NCI-H2227 (cell line): ENCODE results near the gene DSTN.

Source experiments
- DNase-seq: peaks from one replicate; lab custom pipeline; 2025; ENCODE audit not compliant: unreplicated experiment; lab: John Stamatoyannopoulos, UW

The DSTN gene

DNA sequence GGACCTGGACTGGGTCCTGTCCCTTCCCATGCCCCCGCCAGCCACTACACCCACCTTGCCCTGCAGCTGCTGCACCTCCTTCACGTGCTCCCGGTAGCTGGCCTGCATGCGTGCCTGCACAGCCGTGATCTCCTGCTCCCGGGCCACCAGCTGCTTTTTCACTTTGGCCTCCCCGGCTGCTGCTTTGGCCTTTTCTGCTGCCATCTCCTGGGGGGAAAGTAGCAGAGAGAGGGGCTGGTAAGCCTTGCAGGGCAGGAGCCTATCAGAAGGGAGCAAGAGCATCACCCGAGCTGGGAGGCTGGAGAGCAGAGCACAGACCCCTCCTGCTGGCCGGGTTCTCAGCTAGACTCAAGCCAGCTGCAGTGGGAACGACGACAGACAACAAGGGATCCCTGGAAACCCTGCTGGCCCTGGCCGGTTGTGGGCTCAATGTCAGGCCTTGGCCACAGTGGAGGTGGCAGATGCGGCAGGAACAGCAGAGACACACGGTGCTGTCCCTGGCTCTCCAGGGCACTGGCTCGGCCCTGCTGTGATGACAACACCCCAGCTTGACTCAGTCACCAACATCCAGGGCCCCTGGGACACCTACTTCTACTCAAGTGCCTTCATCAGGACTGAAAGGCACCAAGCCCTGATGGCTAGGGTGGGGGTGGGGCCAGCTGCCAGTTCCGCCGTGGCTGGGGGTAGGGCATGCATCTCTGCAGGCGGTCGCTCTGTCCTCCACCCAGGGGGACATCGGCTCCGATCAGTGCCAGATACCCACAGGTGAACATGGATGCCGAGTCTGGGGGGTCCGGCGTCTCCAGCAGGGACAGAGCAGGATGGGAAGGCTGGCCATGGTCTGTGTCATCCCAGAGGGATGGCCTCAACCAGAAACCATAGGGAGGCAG lies 66.9 kb downstream of the DSTN start:
- peak; percentile 44 for DNase-seq

DNA sequence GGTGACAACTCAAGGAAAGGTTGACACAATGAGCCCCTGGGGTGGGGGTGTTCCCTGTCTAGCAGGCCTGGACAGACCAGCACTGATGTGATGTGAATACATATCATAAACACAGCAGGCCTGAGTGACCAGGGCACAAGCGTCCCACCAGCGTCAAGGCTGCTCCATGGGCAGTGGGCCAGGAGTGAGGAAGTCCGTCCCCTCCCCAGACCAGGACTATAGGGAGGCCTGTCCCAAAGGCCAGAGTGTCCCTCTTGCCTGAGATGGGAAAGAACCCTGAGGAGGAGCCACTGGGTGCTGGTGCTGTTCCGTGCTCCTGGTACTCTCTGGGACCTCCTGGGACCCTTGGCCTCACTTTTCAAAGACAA lies 67.5 kb downstream of the DSTN start:
- DNase-seq: no peak

DNA sequence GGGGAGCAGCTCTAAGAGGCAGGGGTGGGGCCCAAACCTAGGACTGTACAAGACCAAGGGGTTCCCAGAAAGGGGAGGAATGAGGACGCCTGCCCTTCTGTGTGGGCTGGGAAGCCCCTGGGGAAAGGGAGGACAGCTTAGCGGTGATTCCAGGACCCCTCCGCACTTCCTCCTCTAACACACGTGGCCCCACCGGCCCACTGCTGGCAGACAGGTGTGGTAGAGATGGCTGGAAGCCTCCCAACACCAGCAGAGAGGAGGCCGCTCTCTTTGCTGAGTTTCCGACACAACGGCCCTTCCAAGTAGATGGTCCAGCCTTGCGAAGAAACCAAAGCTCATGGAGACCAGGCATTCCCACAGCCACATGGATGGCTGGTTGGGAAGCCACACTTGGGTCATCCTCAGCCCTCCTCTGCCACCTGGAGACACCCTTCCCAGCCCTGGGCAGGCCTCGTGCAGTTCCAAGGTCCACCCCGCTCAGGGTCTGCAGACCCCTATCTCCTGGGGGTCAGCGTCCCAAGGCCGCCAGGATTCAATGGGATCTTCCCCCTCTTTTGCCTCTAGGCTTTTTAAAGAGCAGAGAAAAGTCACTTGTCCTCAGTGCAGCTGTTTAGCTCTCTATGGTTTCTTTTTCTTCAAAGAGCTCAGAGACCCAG lies 68.2 kb downstream of the DSTN start:
- no peak for DNase-seq

DNA sequence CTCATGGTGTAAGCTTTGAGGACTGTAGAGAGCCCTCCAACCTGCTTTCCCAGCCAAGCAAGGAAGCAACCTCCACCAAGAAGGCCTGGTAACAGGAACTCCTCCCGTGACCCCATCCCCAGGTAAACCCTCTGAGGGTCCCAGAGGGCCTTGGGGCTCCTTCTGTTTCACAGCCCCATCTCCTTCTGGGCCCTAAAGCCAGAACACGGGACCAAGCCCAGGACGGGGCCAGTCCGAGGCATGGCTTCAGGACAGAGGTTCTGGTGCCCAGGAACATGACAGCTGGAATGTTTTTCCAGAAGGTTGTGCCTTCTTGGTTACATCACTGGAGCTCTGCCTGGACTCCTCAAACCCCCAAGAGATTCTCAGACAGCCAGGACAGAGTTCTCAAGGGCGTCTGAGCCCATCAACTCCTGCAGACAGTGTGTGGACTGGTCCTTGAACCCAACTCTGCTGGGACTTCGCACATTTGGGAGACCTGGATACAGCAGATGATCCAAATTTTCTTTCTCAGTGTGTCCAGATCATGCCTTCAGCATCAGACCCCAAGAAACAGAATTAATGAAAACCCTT lies 69.0 kb downstream of the DSTN start:
- DNase-seq: no peak

DNA sequence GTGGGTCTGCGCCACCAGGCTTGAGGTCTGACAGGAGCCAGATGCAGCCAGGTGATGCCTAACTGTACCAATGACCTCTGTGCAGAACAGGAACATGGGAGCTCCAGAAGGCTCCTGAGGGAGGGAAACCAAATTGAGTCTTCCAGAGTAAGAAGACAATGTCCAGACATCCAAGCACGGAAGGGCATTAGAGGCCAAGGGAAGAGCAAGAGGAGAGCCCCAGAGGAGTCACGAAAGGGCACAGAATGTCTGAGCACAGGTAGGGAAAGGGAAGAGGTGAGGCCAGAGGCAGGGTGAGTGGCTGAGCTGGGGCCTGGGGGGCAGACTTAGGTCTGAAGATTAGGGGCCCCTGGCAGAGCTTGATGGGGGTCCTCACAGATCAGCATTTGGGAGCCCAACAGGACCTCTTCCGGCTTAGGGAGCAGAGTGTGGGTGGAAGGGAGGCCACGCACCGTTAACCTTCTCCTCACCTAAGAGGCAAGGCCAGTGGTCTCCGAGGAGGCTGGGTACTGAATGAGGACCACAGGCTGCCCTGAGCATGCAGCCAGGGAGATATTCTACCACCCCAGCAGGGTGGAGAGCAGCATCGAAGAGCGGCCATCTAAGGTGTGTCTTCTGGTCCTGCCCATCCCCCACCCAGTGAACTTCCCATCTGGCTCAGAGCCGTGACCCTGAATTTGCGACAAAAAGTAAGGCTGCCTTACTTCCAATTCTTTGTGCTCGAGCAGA lies 70.4 kb downstream of the DSTN start:
- no peak for DNase-seq

DNA sequence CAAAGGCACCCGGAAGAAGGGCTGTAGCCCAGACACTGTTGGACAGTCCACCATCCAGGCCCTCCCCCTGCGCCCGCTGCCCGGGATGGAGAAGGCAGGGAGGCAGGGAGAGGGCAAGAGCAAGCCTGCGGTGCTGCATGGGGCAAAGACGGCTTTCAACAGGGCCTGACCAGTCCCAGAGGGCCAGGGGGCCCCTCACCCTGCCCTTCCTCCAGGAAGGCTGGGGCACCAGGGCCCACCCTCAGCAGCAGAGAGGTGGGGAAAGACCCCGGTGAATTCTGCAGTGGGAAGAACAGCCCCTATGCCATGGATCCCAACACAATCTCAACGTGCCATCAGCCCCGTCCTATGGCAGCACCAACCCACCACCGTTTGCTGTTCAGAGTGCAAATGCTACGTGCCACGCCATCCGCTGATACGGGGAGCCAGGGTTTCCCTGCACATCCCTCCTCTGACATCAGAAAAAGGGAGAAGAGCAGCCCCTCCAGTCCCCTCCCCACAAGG lies 71.1 kb downstream of the DSTN start:
- no peak for DNase-seq

DNA sequence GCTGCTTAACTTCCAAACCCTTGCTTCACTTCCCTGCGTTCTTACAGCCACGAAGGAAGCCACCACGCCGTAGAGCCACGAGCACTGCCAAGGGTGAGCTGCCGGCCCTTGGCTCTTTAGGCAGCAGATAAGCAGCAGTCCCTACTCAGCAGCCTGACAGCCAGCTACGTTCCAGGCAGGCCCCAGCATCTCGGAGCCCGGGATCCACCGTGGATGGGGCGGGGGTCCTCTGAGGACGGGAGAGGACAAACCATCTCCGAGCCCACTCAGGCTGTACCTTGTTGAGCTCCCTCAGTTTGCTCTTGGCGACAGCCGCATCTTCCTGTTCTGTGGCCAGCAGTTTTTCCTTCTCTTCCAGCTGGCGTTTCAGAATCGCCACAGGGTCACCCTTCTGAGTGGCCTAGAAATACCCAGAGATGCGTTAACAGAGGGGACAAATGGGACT lies 71.7 kb downstream of the DSTN start:
- DNase-seq: no peak

DNA sequence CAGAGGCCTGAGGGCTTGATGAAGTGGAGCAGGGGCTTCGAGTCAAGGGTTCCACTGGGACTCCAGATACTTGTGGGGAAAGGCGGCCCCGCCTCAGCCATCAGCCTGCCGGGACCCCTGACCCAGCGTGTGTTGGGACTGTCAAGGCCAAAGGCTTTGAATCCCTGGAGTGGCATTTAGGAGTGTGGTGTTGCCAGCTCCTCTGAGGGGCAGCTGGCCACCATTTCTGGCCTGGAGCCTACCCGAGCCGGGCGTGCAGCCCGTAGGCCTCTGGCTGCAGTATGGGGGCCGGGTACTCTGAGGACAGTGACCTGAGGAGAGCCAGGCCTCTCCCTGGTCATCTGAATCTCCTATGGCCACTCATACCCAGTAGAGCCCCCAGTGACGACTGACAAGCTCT lies 72.1 kb downstream of the DSTN start:
- no peak for DNase-seq

DNA sequence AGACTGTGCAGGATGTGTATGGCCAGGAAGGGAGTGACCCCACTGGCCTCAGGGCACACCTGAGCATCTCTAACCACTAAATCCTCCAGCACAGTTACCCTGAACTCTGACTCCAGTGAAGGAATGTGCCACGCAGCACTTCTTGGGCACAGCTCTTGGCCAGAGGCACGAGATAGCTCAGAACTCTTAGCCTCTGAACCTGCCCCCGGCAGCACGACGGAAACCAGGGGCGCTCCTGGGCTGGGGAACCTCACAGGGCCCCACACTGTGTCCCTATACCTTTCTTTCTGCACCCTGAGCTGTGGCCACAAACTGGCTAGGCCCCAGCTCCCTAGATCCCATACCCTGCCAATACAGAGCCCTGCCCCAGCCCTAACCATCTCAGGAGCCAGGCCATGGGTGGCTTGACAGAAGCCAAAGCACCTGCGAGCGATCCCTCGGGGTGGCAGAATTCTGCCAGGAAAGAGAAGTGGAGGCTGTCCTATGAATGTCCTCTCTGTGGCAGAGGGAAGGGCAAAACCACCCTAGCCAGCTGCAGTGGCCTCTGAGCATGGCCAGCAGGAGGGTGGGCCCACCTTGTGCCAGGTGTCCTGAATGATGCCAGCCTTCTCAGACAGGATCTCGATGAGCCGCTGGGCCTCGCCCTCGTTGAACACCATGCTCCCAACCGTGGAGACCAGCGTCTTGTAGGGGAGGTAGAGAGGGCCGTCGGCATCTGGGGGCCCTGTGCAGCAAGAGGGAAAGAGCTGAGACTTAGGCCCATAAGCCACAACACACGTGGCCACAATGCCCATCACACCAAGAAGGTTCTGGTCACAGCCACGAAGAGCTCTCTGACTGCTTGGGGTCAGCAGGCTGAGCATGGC lies 72.8 kb downstream of the DSTN start:
- no peak for DNase-seq

DNA sequence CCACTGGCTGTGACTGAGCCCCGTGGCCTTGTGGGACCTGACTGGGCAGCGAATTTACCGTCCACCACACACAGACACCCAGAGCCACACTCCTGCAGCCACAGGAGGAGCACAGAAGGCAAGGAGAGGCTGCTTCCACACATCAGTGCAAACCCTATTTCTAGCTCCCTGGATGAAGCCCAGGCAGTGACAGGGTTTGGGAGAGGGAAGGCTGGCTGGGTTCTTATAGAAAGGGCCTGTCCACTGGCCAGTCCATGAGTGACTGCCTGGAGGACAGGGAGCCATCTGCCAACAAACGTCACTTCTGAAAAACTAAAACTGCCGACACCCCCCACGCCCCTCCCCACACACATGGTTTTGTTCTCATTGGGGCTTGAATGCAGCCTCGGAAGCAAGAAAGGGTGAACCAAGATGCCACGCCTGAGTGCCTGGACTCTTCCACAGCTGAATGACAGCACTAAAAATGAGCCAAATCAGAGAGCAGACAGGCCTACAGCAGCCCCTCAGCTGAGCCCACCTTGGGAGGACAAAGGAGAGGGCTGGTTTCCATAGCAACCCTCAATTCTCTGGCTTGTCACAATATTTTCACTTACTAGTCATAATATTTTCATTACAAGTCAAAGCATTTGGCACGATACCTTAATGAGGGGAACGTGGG lies 73.8 kb downstream of the DSTN start:
- no peak for DNase-seq

DNA sequence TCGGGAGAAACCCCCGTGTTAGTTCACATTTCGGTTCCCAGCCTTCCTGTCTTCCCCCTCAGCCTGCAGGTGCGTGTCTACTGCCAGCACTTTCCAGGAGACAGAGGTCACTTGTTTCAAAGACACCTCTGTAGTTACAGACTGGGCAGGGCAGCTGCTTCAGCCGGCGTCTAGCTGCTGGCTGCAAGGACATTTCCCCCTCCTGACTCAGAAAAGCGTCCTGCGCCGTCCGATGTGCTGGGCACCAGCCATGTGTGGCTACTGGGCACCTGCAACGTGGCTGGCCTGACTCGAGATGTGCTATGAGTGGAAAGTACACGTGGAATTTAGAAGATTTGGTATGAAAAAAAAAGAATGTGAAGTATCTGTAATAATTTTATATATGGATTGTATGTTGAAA lies 74.6 kb downstream of the DSTN start:
- no peak for DNase-seq

DNA sequence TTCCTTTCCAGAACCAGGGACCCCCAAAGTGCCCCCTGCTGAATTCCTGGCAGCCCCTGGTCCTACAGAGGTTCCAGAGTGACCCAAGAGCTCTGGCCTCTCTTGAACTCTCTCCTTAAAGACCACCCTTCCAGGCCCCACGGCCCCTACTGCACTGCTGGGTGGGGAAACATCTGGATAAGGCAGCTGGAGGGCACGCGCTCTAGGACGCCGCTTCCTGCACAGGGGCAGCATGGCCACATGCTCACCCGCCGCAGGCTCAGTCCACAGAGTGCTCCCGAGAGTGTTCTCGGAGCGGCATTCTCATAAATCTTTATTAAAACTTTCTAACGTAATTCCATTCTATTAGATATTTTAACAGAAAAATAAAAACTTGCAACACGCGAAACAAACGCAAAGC lies 75.1 kb downstream of the DSTN start:
- no peak for DNase-seq

DNA sequence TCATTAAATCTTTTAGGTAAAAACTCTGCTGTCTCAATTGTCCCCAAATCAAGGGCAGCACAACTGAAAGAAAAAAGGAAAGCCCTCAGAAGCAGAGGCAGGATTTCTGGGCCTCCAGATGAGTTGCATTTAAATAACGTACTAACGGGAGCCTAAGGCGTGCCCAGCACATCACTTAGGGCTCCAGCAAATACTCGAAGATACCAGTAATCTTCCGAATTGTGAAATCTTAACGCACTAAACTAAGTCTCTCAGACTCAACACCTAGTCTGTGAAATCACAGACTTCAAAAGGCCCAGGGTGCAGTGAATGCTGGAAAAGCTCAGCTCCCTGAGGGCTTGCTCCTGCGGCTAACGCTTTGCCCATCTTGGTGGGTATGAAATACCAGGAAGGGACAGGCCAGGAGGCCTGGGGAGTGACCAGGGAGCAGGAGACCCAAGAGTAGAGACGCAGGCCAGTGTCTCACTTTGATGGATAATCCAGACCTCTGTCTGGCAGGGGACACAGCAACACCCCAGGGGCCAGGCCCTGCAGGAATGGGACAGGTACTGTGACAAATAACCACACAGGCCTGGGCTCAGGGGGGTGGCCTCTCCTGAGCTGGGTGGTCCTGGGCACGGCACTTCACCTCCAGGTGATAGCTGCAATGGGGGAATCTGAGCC lies 75.8 kb downstream of the DSTN start:
- no peak for DNase-seq

DNA sequence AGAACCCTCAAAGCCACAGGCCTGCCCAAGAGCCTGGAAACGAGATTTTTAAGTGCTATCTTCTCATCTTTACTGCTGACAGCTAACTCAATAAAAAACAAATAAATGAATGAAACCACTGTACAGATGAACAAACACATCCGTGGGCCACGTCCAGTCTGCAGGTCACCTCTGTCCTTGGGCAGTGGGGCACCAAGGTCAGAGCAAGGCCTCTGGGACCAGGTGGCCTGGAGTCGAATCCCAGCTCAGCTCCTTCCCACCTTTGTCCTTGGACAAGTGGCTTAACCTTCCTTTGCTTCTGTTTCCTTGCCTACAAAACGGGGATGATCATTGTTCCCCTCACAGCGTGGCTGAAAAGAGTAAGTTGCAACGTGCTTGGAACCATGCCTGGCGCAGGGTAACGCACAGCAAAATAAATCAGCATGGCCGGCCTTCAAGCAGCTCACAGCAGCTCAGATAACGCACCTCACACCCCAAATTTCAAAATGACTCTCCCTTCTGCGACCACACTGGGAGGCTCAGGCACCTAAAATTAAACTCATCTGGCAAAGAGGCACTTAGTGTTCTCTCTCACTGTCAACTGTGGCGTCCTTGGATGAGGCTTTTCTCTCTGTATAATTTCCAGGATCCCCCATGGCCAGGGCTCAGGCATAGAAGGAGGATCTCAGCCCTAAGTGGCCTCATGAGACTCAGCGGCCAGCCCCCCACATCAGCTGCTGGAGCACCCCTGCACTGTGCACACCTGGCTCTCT lies 76.5 kb downstream of the DSTN start:
- DNase-seq: peak; percentile 67

DNA sequence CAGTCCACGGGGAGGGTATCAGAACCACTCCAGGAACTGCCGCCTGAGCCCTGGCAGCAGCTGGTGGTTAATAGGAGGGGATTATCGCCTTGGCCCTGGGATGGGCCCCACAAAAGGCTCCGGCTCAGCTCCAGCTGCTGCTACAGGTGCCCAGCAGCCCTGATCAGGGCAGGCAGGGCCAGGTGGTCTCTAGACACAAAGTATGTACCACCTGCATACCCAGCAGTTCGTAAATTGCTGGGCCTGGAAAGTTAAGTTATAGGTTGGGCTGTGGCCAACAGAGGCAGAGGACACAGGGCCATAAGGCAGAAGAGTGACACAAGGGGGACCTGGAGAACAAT lies 77.1 kb downstream of the DSTN start:
- no peak for DNase-seq

DNA sequence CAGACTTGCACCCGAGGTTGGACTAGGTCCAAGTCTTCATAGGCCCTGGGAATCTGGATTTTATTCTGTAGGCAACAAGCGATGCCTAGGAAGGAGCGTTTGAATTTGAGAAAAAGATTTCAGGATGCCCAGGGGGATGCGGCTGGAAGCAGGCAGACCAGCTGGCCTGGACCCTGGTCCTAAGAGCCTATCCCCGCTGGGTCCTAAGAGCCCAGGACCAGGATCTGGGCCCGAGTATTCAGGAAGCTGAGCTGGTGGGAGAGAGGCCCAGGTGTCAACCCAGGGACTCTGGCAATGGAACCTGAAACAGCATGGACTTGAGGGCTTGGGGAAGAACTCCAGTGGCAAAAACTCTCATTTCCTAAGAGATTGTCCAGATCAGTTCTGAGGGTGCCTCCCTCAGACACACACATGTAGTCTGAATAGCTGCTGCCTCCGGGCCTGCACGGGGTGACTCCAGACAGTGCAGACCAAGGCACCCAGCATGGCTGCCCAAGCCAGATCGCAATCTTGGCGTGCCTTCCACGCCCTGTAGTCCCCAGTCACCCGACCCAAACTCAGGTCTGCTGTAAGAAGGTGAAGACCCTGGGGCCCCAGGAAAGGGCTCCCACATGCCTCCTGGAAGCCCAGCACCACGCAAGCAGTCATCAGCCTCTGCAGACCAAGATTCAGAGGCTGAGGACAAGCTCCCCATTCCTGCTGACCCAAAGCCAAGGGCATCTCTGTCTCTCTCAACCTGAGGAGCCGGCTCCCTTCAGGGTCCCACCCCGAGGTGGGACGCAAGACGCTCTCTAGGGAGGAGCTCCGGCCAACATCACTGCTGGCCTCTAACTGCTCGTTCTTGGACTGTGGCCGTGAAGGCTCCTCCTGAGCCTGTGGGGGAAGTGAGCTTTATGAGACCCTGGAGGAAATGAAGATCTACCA lies 77.8 kb downstream of the DSTN start:
- DNase-seq: no peak

DNA sequence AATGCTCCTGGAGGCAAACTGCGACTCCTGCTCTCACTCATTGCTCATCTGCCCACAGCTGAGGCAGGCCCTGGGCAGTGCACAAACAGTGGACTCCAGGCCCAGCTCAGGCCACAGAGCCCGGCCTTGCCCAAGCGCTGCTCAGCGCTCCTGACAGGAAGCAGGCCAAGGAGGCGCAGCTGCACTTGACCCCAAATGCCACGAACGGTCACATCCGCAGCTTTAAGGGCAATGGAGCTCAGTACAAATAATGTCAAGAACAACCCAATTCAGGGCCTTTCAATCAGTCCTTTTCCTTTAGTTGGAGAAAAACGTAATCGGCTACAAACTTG lies 78.4 kb downstream of the DSTN start:
- DNase-seq: no peak
